Lower lobe of right lung (tissue), 2 donors: ENCODE measurements around the gene DLGAP5. TPM values are rescaled to one million over a fixed set of nuclear protein-coding genes. Genes with fewer than 3 reads are reported as not detected.
A peak's percentile ranks its signal among the peaks of the same experiment; 100 is the strongest.

Experiments used
- ATAC-seq, 2 donors: fragments of 200-7000 bp; cut with Tn5 transposase; one replicate each; pipeline ENCODE4 v1.9.1; 2020 to 2022; ENCODE audit warnings: mild to moderate bottlenecking in 2 of 2, moderate library complexity in 2 of 2
- DNase-seq: peaks from one replicate; pipeline ENCODE4 v3.0.0-alpha.2; 2020
- H3K27ac ChIP-seq: fragments of 200-600 bp; one replicate; pipeline ENCODE4 v1.8.0; 2022
- H3K27me3 ChIP-seq: fragments of 200-600 bp; one replicate; pipeline ENCODE4 v1.8.0; 2022; ENCODE audit warnings: low read depth
- H3K36me3 ChIP-seq: fragments of 200-600 bp; one replicate; pipeline ENCODE4 v1.8.0; 2022; ENCODE audit warnings: mild to moderate bottlenecking
- H3K4me1 ChIP-seq: fragments of 200-600 bp; one replicate; pipeline ENCODE4 v1.8.0; 2022
- H3K4me3 ChIP-seq: fragments of 200-600 bp; one replicate; pipeline ENCODE4 v1.8.0; 2022; ENCODE audit warnings: mild to moderate bottlenecking
- H3K9me3 ChIP-seq: fragments of 200-600 bp; one replicate; pipeline ENCODE4 v1.8.0; 2022
- intact Hi-C: fragments of 100-400 bp; cut with DNase I; formaldehyde crosslinking; loops from one replicate; pipeline ENCODE4 v1.11.0; 2022
- total RNA-seq: library from RNA; stranded (reverse); fragmentation: NEBNext Ultra II Directional; extraction: Animal tissue kit (Norgen Biotek cat#: 25700); gene quantifications from one replicate; pipeline ENCODE4 v1.2.1, GENCODE V29; 2021
- TF ChIP-seq, protein P1 (sequence below): fragments of 200-600 bp; IDR thresholded peaks from one replicate; pipeline ENCODE4 v1.8.0; 2022; ENCODE audit warnings: antibody characterized with exemption, mild to moderate bottlenecking
- donor health status: DM: no; HTN: yes; CAD: no; lungs with severe emphysema.

Gene DLGAP5
- total RNA-seq, 1 donor from 2014 or later, result 0.97 TPM

DNA sequence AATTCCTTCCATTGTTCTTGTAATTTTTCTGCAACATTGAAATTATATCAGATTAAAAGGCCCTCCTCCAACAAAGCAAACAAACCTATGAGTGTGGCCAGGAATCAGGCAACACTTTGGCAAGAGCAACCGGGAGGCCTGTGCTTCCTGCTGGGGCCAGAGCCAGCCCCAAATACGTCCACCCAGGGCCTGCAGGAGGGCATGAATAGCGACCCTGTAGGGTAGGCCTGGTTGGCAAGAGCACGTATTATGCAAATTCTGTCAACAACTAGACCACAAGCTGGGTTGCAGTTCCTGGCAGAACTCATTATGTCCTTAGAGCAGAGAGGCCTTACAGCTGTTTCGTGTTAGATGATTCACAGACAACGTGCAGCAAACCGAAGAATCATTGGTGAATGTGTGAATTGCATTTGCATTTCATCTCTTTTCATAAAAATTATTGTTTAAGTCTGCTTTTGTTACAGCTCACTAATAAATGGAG lies 89.2 kb downstream of the DLGAP5 start:
- TF ChIP-seq, protein P1, sequence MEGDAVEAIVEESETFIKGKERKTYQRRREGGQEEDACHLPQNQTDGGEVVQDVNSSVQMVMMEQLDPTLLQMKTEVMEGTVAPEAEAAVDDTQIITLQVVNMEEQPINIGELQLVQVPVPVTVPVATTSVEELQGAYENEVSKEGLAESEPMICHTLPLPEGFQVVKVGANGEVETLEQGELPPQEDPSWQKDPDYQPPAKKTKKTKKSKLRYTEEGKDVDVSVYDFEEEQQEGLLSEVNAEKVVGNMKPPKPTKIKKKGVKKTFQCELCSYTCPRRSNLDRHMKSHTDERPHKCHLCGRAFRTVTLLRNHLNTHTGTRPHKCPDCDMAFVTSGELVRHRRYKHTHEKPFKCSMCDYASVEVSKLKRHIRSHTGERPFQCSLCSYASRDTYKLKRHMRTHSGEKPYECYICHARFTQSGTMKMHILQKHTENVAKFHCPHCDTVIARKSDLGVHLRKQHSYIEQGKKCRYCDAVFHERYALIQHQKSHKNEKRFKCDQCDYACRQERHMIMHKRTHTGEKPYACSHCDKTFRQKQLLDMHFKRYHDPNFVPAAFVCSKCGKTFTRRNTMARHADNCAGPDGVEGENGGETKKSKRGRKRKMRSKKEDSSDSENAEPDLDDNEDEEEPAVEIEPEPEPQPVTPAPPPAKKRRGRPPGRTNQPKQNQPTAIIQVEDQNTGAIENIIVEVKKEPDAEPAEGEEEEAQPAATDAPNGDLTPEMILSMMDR, result no peak
- no peaks in the 10 kb centered on the region for H3K36me3 ChIP-seq
- peaks cover 5% of the 10 kb centered on the region for H3K9me3 ChIP-seq
- peaks cover 97% of the 10 kb centered on the region for H3K4me1 ChIP-seq
- ATAC-seq (peak; percentile 86 to 89), DNase-seq (peak; percentile 84)
- intact Hi-C loops, result no loop called here
- no peak overlapping the region for H3K4me3 ChIP-seq
- peak overlapping the region; percentile 89 for H3K27ac ChIP-seq
- no peaks in the 10 kb centered on the region for H3K27me3 ChIP-seq

DNA sequence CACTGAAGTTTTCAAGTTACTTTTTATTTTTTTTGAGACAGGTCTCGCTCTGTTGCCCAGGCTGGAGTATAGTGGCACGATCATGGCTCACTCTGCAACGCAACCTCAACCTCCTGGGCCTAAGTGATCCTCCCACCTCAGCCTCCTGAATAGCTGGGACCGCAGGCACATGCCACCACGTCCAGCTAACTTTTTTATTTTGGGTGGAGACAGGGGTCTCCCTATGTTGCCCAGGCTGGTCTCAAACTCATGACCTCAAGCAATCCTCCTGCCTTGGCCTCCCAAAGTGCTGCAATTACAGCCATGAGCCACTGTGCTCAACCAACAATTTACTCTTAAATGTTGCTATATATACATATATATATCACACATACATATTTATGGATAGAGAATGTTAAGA lies 89.7 kb downstream of the DLGAP5 start:
- ATAC-seq, result no peak
- peaks cover 95% of the 10 kb centered on the region for H3K4me1 ChIP-seq
- intact Hi-C loops, result no loop called here
- DNase-seq, result no peak
- H3K27ac ChIP-seq, result peak overlapping the region; percentile 89
- TF ChIP-seq, protein P1, result no peak
- H3K9me3 ChIP-seq, result peaks cover 5% of the 10 kb centered on the region
- H3K4me3 ChIP-seq, result no peak overlapping the region
- no peaks in the 10 kb centered on the region for H3K36me3 ChIP-seq
- H3K27me3 ChIP-seq, result no peaks in the 10 kb centered on the region

DNA sequence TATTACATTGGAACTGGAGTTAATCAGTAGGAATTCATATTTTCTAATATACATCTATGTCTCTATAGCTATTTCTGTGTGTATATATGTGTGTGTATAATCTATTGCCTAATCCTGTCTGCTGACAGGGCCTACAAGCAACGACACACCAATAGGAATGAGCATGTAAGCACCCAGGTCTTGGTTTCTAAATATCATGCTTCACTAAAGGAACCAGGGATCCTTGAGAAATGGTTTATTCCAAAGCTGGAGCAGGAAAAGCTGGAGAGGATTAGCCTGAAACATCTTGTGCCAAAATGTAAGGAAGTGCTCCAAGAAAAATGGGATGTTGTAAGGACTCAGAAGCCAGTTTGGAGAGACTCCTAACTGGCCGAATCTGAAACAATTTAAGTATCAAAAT lies 91.6 kb downstream of the DLGAP5 start:
- intact Hi-C loops, result loop anchor here (10.0 kb wide), 1 partner anchor 55 kb away; no protein-coding TSS in a partner anchor
- DNase-seq (no peak), ATAC-seq (no peak)
- Histone ChIP-seq H3K27me3 (no peaks in the 10 kb centered on the region), H3K4me3 (no peak overlapping the region), H3K4me1 (peaks cover 78% of the 10 kb centered on the region), H3K36me3 (no peaks in the 10 kb centered on the region), H3K9me3 (peaks cover 5% of the 10 kb centered on the region), H3K27ac (peak overlapping the region; percentile 72)
- TF ChIP-seq, protein P1, result no peak

DNA sequence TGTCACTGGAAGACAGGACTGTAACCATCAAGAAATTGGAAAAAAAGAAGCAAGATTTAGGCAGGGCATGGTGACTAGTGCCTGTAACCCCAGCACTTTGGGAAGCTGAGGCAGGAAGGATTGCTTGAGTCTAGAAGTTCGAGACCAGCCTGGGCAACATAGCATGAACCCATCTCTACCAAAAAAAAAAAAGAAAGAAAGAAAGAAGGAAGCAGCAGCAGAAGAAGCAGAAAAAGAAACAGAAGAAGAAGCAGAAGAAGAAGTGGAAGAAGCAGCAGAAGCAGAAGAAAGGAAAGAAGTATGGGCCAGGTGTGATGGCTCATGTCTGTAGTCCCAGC lies 92.9 kb downstream of the DLGAP5 start:
- TF ChIP-seq, protein P1, result no peak
- Histone ChIP-seq H3K36me3 (no peaks in the 10 kb centered on the region), H3K4me1 (peaks cover 66% of the 10 kb centered on the region), H3K27ac (peak overlapping the region; percentile 72), H3K27me3 (no peaks in the 10 kb centered on the region), H3K4me3 (no peak overlapping the region), H3K9me3 (no peaks in the 10 kb centered on the region)
- ATAC-seq, result no peak
- no peak for DNase-seq
- intact Hi-C loops, result loop anchor here (10.0 kb wide), 1 partner anchor 56 kb away; no protein-coding TSS in a partner anchor

Other genes starting within 250 kb of the DLGAP5 start
- gene WDHD1, start 164.5 kb downstream of the DLGAP5 start, total RNA-seq, result 3.5 TPM
- 17.9 TPM for gene SOCS4, start 164.3 kb downstream of the DLGAP5 start, total RNA-seq
- gene MAPK1IP1L, start 139.9 kb downstream of the DLGAP5 start, total RNA-seq, result 72.4 TPM
- 528 TPM for gene LGALS3, start 62.3 kb downstream of the DLGAP5 start, total RNA-seq
- 34.7 TPM for gene FBXO34, start 79.8 kb upstream of the DLGAP5 start, total RNA-seq
- 9.8 TPM for gene ATG14, start 220.2 kb upstream of the DLGAP5 start, total RNA-seq
- not detected for gene TBPL2, start 249.0 kb upstream of the DLGAP5 start, total RNA-seq